Posterior vena cava (tissue), 2 donors: ENCODE data around the gene LDLRAD3. TPM values are rescaled to one million over a fixed set of nuclear protein-coding genes. Genes with fewer than 3 reads are reported as not detected.
A peak's percentile ranks its signal among the peaks of the same experiment; 100 is the strongest.

Experiments used
- DNase-seq: peaks from one replicate; pipeline ENCODE4 v3.0.0-alpha.2; 2020; ENCODE audit warnings: low spot score
- intact Hi-C, 2 donors: fragments of 100-400 bp; cut with DNase I; formaldehyde crosslinking; loops; one replicate each; pipeline versions ENCODE4 v1.14.1 to v1.14.2; 2022 to 2023
- total RNA-seq, 2 donors: library from RNA; stranded (reverse); fragmentation: NEBNext Ultra II Directional; extraction: Animal tissue kit (Norgen Biotek cat#: 25700); gene quantifications; one replicate each; pipeline ENCODE4 v1.2.1, GENCODE V29; 2021
- donor health status: DM: yes; HTN: yes; CAD: no.
- donor health status: DM: yes; HTN: yes; CAD: no.

Gene LDLRAD3
- total RNA-seq, 2 donors from 2014 or later: 12.4 to 18.4 TPM

GRCh38 chr11:36130401-36130800 lies 186.5 kb downstream of the LDLRAD3 start:
- DNase-seq: no peak
- intact Hi-C loops: loop anchor here in 1 of 2 donors (10.0 kb wide), 1 partner anchor 124 kb away; no protein-coding TSS in a partner anchor

- DNase-seq: peak; percentile 87
Observed at GRCh38 chr11:36131721-36132397, 188.0 kb downstream of the LDLRAD3 start.

GRCh38 chr11:36132940-36133339 lies 189.1 kb downstream of the LDLRAD3 start:
- DNase-seq: no peak
- intact Hi-C loops: loop anchor here in 1 of 2 donors (10.0 kb wide), 1 partner anchor 122 kb away; no protein-coding TSS in a partner anchor

More at GRCh38 chr11:36131721-36132397, 188.0 kb downstream of the LDLRAD3 start:
- intact Hi-C loops: loop anchor here in 1 of 2 donors (10.0 kb wide), 1 partner anchor 123 kb away; no protein-coding TSS in a partner anchor

GRCh38 chr11:36135076-36135475 lies 191.2 kb downstream of the LDLRAD3 start:
- DNase-seq: no peak
- intact Hi-C loops: loop anchor here in 1 of 2 donors (10.0 kb wide), 1 partner anchor 120 kb away; no protein-coding TSS in a partner anchor

- DNase-seq: no peak
Observed at GRCh38 chr11:36139767-36140166, 195.9 kb downstream of the LDLRAD3 start.

GRCh38 chr11:36141196-36141953 lies 197.5 kb downstream of the LDLRAD3 start:
- intact Hi-C loops: no loop called here
- DNase-seq: no peak

More at GRCh38 chr11:36139767-36140166, 195.9 kb downstream of the LDLRAD3 start:
- intact Hi-C loops: loop anchor here in 1 of 2 donors (10.0 kb wide), 1 partner anchor 115 kb away; no protein-coding TSS in a partner anchor

GRCh38 chr11:36141956-36142355 lies 198.1 kb downstream of the LDLRAD3 start:
- intact Hi-C loops: no loop called here
- DNase-seq: no peak

- DNase-seq: no peak
- intact Hi-C loops: no loop called here
Observed at GRCh38 chr11:36142439-36142838, 198.6 kb downstream of the LDLRAD3 start.

GRCh38 chr11:36142879-36143278 lies 199.0 kb downstream of the LDLRAD3 start:
- DNase-seq: no peak
- intact Hi-C loops: no loop called here

GRCh38 chr11:36146437-36146836 lies 202.6 kb downstream of the LDLRAD3 start:
- intact Hi-C loops: no loop called here
- no peak for DNase-seq

- no peak for DNase-seq
Observed at GRCh38 chr11:36147491-36147890, 203.6 kb downstream of the LDLRAD3 start.

GRCh38 chr11:36148701-36149100 lies 204.8 kb downstream of the LDLRAD3 start:
- no peak for DNase-seq
- intact Hi-C loops: no loop called here

More at GRCh38 chr11:36147491-36147890, 203.6 kb downstream of the LDLRAD3 start:
- intact Hi-C loops: no loop called here

- DNase-seq: peak; percentile 86
- intact Hi-C loops: loop anchor here in 1 of 2 donors (5.0 kb wide), 1 partner anchor 1957 kb away; no protein-coding TSS in a partner anchor
Observed at GRCh38 chr11:36149538-36150242, 205.8 kb downstream of the LDLRAD3 start.

- intact Hi-C loops: loop anchor here in 1 of 2 donors (5.0 kb wide), 1 partner anchor 1959 kb away; no protein-coding TSS in a partner anchor
- no peak for DNase-seq
Observed at GRCh38 chr11:36150986-36151385, 207.1 kb downstream of the LDLRAD3 start.

GRCh38 chr11:36151933-36152580 lies 208.2 kb downstream of the LDLRAD3 start:
- intact Hi-C loops: loop anchor here in 1 of 2 donors (5.0 kb wide), 1 partner anchor 1960 kb away; no protein-coding TSS in a partner anchor
- no peak for DNase-seq

GRCh38 chr11:36153551-36153950 lies 209.7 kb downstream of the LDLRAD3 start:
- intact Hi-C loops: loop anchor here in 1 of 2 donors (5.0 kb wide), 1 partner anchor 1961 kb away; no protein-coding TSS in a partner anchor
- DNase-seq: no peak

- intact Hi-C loops: no loop called here
- no peak for DNase-seq
Observed at GRCh38 chr11:36155124-36155561, 211.3 kb downstream of the LDLRAD3 start.

- no peak for DNase-seq
- intact Hi-C loops: no loop called here
Observed at GRCh38 chr11:36155770-36156160, 211.9 kb downstream of the LDLRAD3 start.
